22Rv1 (cell line): ENCODE results near the gene KAZN.
A peak's percentile ranks its signal among the peaks of the same experiment; 100 is the strongest.

Experiments
- CTCF ChIP-seq: fragments of 450-650 bp; IDR thresholded peaks from 2 replicates; pipeline ENCODE4 v1.5.1; 2017; ENCODE audit warnings: mild to moderate bottlenecking
- ZFX ChIP-seq: fragments of 450-650 bp; IDR thresholded peaks from 2 replicates; pipeline ENCODE4 v1.6.1; 2017; ENCODE audit warnings: antibody characterized with exemption, borderline replicate concordance

GRCh38 chr1:14915356-14916054, 317.0 kb downstream of the KAZN start:
- peak; percentile 93 for TF ChIP-seq CTCF
- TF ChIP-seq ZFX = no peak
